ENCODE data around the gene CBX4. TPM values are rescaled to one million over a fixed set of nuclear protein-coding genes. Genes with fewer than 3 reads are reported as not detected.

CBX4 gene
- total and polyA plus RNA-seq, 2 of the 13 experiments (the other 11 are each of a cell fraction or from before 2014, with no cell fraction given) = 25.8 to 50.8 TPM

DNA sequence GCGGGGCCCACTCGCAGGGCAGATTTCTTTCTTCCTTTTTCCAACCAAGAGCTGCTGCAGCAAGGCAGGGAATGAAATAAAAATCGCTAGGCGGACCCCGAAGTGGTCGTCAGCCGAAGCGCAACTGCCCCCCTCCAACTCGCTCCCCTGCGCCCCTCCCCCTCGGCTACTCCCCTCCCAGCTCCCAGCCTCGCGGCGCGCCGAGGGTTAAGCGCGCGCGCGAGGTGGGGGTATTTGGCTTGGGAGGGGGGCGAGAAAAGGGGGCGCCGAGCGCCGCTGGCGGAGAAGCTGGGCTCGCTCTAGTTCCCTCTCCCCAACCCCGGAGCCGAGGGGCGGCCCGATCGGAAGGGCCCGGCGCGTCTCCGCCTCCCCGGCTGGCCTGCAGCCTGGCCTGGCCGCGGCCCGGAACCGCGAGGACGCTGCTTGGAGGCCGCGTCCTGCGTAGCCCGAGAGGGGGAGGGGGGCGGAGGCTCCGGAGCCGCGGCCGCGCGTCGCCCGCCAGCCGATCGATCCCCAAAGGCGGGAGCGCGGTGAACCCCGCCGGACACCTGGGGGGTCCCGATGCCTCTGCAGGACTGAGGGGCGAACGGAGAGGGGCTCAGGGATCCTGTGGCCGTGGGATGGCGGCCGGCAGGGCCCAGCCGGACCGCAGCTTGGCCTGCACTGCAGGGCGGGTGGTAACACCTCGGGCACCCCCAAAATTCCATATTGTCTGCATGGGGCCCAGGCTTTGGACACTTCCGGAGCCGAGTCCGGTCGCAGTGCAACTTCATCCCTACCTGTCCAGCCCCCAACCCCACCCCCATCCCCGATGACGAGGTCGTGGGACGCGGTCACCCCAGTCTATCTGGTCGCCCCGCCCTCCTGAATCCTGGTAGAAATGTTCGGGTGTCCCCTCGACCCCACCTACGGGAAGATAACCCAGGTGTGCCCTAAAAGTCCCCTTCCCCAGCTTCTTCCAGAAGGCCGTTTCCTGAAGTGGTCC lies 4.9 kb upstream of the CBX4 start (continued):
- TF ChIP-seq, protein P1, sequence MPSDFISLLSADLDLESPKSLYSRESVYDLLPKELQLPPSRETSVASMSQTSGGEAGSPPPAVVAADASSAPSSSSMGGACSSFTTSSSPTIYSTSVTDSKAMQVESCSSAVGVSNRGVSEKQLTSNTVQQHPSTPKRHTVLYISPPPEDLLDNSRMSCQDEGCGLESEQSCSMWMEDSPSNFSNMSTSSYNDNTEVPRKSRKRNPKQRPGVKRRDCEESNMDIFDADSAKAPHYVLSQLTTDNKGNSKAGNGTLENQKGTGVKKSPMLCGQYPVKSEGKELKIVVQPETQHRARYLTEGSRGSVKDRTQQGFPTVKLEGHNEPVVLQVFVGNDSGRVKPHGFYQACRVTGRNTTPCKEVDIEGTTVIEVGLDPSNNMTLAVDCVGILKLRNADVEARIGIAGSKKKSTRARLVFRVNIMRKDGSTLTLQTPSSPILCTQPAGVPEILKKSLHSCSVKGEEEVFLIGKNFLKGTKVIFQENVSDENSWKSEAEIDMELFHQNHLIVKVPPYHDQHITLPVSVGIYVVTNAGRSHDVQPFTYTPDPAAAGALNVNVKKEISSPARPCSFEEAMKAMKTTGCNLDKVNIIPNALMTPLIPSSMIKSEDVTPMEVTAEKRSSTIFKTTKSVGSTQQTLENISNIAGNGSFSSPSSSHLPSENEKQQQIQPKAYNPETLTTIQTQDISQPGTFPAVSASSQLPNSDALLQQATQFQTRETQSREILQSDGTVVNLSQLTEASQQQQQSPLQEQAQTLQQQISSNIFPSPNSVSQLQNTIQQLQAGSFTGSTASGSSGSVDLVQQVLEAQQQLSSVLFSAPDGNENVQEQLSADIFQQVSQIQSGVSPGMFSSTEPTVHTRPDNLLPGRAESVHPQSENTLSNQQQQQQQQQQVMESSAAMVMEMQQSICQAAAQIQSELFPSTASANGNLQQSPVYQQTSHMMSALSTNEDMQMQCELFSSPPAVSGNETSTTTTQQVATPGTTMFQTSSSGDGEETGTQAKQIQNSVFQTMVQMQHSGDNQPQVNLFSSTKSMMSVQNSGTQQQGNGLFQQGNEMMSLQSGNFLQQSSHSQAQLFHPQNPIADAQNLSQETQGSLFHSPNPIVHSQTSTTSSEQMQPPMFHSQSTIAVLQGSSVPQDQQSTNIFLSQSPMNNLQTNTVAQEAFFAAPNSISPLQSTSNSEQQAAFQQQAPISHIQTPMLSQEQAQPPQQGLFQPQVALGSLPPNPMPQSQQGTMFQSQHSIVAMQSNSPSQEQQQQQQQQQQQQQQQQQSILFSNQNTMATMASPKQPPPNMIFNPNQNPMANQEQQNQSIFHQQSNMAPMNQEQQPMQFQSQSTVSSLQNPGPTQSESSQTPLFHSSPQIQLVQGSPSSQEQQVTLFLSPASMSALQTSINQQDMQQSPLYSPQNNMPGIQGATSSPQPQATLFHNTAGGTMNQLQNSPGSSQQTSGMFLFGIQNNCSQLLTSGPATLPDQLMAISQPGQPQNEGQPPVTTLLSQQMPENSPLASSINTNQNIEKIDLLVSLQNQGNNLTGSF (CRISPR knock-in tag; IDR thresholded peaks at IDR 0.05) = no peak
- TF ChIP-seq, protein P2, sequence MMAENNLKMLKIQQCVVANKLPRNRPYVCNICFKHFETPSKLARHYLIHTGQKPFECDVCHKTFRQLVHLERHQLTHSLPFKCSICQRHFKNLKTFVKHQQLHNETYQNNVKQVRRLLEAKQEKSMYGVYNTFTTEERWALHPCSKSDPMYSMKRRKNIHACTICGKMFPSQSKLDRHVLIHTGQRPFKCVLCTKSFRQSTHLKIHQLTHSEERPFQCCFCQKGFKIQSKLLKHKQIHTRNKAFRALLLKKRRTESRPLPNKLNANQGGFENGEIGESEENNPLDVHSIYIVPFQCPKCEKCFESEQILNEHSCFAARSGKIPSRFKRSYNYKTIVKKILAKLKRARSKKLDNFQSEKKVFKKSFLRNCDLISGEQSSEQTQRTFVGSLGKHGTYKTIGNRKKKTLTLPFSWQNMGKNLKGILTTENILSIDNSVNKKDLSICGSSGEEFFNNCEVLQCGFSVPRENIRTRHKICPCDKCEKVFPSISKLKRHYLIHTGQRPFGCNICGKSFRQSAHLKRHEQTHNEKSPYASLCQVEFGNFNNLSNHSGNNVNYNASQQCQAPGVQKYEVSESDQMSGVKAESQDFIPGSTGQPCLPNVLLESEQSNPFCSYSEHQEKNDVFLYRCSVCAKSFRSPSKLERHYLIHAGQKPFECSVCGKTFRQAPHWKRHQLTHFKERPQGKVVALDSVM (CRISPR knock-in tag; IDR thresholded peaks at IDR 0.05) = peak; percentile 82
- 0 out of 2 replicates have a peak, but pooled peaks have one; percentile 18 for TF ChIP-seq ZNF557 (CRISPR knock-in tag; IDR thresholded peaks at IDR 0.05)
- TF ChIP-seq SKI (IDR thresholded peaks at IDR 0.05; ENCODE audit: partially characterized antibody) = peak; percentile 57
- no peak; the same call in 1 of the 2 replicates for TF ChIP-seq ZNF232 (CRISPR knock-in tag; IDR thresholded peaks at IDR 0.05; ENCODE audit: borderline replicate concordance)
- TF ChIP-seq ZNF776 (CRISPR knock-in tag; IDR thresholded peaks at IDR 0.05) = peak; percentile 93
- TF ChIP-seq HNRNPH1 (optimal IDR thresholded peaks at IDR 0.05; ENCODE audit: low read depth, low read length) = no peak
- TF ChIP-seq, protein P3, sequence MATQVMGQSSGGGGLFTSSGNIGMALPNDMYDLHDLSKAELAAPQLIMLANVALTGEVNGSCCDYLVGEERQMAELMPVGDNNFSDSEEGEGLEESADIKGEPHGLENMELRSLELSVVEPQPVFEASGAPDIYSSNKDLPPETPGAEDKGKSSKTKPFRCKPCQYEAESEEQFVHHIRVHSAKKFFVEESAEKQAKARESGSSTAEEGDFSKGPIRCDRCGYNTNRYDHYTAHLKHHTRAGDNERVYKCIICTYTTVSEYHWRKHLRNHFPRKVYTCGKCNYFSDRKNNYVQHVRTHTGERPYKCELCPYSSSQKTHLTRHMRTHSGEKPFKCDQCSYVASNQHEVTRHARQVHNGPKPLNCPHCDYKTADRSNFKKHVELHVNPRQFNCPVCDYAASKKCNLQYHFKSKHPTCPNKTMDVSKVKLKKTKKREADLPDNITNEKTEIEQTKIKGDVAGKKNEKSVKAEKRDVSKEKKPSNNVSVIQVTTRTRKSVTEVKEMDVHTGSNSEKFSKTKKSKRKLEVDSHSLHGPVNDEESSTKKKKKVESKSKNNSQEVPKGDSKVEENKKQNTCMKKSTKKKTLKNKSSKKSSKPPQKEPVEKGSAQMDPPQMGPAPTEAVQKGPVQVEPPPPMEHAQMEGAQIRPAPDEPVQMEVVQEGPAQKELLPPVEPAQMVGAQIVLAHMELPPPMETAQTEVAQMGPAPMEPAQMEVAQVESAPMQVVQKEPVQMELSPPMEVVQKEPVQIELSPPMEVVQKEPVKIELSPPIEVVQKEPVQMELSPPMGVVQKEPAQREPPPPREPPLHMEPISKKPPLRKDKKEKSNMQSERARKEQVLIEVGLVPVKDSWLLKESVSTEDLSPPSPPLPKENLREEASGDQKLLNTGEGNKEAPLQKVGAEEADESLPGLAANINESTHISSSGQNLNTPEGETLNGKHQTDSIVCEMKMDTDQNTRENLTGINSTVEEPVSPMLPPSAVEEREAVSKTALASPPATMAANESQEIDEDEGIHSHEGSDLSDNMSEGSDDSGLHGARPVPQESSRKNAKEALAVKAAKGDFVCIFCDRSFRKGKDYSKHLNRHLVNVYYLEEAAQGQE (IDR thresholded peaks at IDR 0.05; ENCODE audit: borderline replicate concordance in 1 of 2, low read depth in 1 of 2, low read length in 2 of 2) = no peak
- TF ChIP-seq ZFX (CRISPR knock-in tag; IDR thresholded peaks at IDR 0.05; ENCODE audit: low read depth) = peak; percentile 100
- no peak for TF ChIP-seq RORA (CRISPR knock-in tag; IDR thresholded peaks at IDR 0.05)
- TF ChIP-seq U2AF1 (optimal IDR thresholded peaks at IDR 0.05; ENCODE audit: low read depth, low read length) = peak; percentile 68
- TF ChIP-seq ZFY (CRISPR knock-in tag; IDR thresholded peaks at IDR 0.05) = peak; percentile 99
- no peak; the same call in 1 of the 2 replicates for TF ChIP-seq MAZ (IDR thresholded peaks at IDR 0.05; ENCODE audit: borderline replicate concordance, low read depth, low read length)
- peak; percentile 99 for TF ChIP-seq MAZ (CRISPR knock-in tag; IDR thresholded peaks at IDR 0.05; ENCODE audit: low read depth)
- peak; percentile 67; the same call in 1 of the 2 replicates for TF ChIP-seq ZNF616 (CRISPR knock-in tag; IDR thresholded peaks at IDR 0.05; ENCODE audit: low read depth)
- TF ChIP-seq CBX1 (IDR thresholded peaks at IDR 0.05; ENCODE audit: low read depth) = peak; percentile 46
- 0 out of 2 replicates have a peak, but pooled peaks have one; percentile 22 for TF ChIP-seq ZSCAN9 (CRISPR knock-in tag; IDR thresholded peaks at IDR 0.05; ENCODE audit: borderline replicate concordance)
